Gastroesophageal sphincter (tissue), 3 donors: ENCODE data around the gene SPATA18.

ENCODE experiments used
- CTCF ChIP-seq, 4 experiments: fragments of 200-600 bp in 2 of 4; fragments of 450-650 bp in 2 of 4; sonication (generic) in 1 of 4; IDR thresholded peaks; one replicate each; pipeline ENCODE4 v1.5.1; 2017 to 2019; ENCODE audit warnings: antibody characterized with exemption in 4 of 4, mild to moderate bottlenecking in 2 of 4, moderate library complexity in 2 of 4
- EP300 ChIP-seq: sonication (generic); formaldehyde crosslinking; IDR thresholded peaks from one replicate; pipeline ENCODE4 v1.6.1; 2017; ENCODE audit warnings: antibody characterized with exemption, mild to moderate bottlenecking
- POLR2A ChIP-seq, 2 donors: fragments of 450-650 bp; IDR thresholded peaks; one replicate each; pipeline ENCODE4 v1.6.1; 2017; ENCODE audit warnings: antibody characterized with exemption in 2 of 2, mild to moderate bottlenecking in 2 of 2, moderate library complexity in 1 of 2

DNA sequence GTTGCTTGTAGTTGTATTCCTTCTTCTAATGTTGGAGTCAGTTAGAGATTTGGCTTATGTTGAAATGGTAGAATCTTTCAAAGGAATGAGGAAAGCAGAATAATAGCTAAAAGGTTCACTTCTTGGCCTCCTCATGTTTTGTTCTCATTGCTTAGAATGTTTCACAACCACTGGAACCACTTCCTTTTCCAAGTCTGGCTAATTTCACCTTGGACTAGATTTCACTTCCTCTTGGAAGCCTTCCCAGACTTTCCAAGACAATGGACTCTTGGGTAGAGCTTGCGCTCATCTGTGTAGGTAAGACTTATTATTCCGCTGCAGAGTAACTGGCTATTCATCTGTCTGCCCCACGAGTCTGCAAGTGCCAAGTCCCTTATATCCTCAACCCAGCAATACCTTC is 8.3 kb downstream of the SPATA18 start:
- TF ChIP-seq POLR2A (IDR thresholded peaks at IDR 0.05) (no peak), CTCF (IDR thresholded peaks at IDR 0.05) (no peak), EP300 (no peak)
